Natural killer cell (primary cell): ENCODE data around the gene MAP2K6. TPM values are rescaled to one million over a fixed set of nuclear protein-coding genes. Genes with fewer than 3 reads are reported as not detected.

Source experiments
- ATAC-seq, 3 donors: fragments of 150-1000 bp in 2 of 3; fragments of 200-7000 bp in 1 of 3; cut with Tn5 transposase; 1 replicate in 1 of 3; 2 replicates in 2 of 3; pipeline ENCODE4 v1.10.0; 2021; ENCODE audit warnings: mild to moderate bottlenecking in 2 of 3, moderate library complexity in 2 of 3
- DNase-seq, 2 donors: peaks; one replicate each; pipeline versions ENCODE4 v3.0.0 to v3.0.0-alpha.2; 2013 to 2021; ENCODE audit warnings: mixed read lengths in 1 of 2
- H3K27ac ChIP-seq: one replicate; pipeline ENCODE4 v1.5.1; 2013; ENCODE audit warnings: mild to moderate bottlenecking, low read length
- H3K27me3 ChIP-seq: one replicate; pipeline ENCODE4 v1.6.1; 2013; ENCODE audit warnings: low read length; ENCODE audit not compliant: control insufficient read depth, insufficient read depth
- H3K36me3 ChIP-seq: one replicate; pipeline ENCODE4 v1.6.1; 2013; ENCODE audit warnings: low read length; ENCODE audit not compliant: control insufficient read depth, insufficient read depth
- H3K4me1 ChIP-seq: one replicate; pipeline ENCODE4 v1.6.1; 2013; ENCODE audit warnings: low read length; ENCODE audit not compliant: control insufficient read depth, insufficient read depth
- H3K4me3 ChIP-seq: one replicate; pipeline ENCODE4 v1.5.1; 2013; ENCODE audit warnings: low read length
- H3K9me3 ChIP-seq: one replicate; pipeline ENCODE4 v1.6.1; 2013; ENCODE audit warnings: low read length; ENCODE audit not compliant: control insufficient read depth, insufficient read depth
- H3K27ac Mint-ChIP-seq, 2 donors: one replicate each; pipeline ENCODE4 v1.8.0; 2022; ENCODE audit warnings: mild to moderate bottlenecking in 2 of 2, mixed read lengths in 2 of 2, moderate library complexity in 1 of 2
- H3K27me3 Mint-ChIP-seq, 2 donors: one replicate each; pipeline ENCODE4 v1.8.0; 2022; ENCODE audit warnings: low read depth in 2 of 2, mixed read lengths in 2 of 2
- H3K36me3 Mint-ChIP-seq: one replicate; pipeline ENCODE4 v1.8.0; 2022; ENCODE audit warnings: mixed read lengths
- H3K4me1 Mint-ChIP-seq, 2 donors: one replicate each; pipeline ENCODE4 v1.8.0; 2022; ENCODE audit warnings: mixed read lengths in 2 of 2
- H3K4me3 Mint-ChIP-seq: one replicate; pipeline ENCODE4 v1.8.0; 2022; ENCODE audit warnings: mild to moderate bottlenecking, moderate library complexity, mixed read lengths
- H3K9me3 Mint-ChIP-seq, 2 donors: one replicate each; pipeline ENCODE4 v1.8.0; 2022; ENCODE audit warnings: mixed read lengths in 2 of 2
- WGBS: methylation state at CpG from one replicate; pipeline ENCODE4 v1.1.7; 2013; ENCODE audit warnings: missing lambda C conversion rate; ENCODE audit not compliant: insufficient coverage; 5-methylcytosine and 5-hydroxymethylcytosine counted together
- intact Hi-C: fragments of 100-400 bp; cut with micrococcal nuclease; formaldehyde crosslinking; loops from one replicate; pipeline ENCODE4 v1.14.2; 2022
- total RNA-seq, 4 donors: library from RNA; stranded (reverse); fragments of 120-200 nt in 1 of 4; gene quantifications; one replicate each; pipeline versions ENCODE4 v1.2.3 to v1.2.4, GENCODE V29; 2013 to 2022
- TF ChIP-seq, protein P1 (sequence below): fragments of 200-600 bp; IDR thresholded peaks from one replicate; pipeline ENCODE4 v1.8.0; 2022; ENCODE audit warnings: antibody characterized with exemption

MAP2K6 gene
- total RNA-seq = 10 to 100 TPM; 11.8 to 16.9 (median 14.0) TPM
- 18.9 TPM for total RNA-seq (2013)

DNA sequence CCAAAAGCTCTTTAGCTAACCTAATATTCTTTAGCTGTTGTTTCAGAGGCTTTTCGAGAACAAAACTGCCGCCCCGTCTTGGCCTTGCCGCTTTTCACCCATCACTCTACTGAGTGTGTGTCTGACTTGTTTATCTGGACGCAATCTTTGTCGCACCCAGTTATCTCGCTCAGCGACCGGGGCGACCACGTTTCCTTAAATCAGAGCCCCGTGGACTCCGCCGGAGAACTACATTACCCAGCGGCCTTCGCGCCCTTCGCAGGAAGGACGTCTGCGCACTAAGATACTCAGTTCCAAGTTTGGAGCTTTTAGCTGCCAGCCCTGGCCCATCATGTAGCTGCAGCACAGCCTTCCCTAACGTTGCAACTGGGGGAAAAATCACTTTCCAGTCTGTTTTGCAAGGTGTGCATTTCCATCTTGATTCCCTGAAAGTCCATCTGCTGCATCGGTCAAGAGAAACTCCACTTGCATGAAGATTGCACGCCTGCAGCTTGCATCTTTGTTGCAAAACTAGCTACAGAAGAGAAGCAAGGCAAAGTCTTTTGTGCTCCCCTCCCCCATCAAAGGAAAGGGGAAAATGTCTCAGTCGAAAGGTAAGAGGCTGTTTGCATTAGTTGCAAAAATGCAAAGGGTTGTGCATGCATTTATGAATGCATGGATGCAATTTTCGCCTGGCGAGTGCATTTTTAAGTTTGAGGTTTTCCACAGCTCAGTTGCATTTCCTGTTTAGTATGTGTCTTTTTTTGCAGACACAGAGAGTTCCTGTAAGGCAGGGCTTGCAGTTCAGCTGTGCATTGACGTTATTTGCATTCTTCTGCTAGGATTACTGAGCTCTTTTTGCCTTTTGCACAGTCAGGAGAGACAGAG, at the start of gene MAP2K6:
Gene MAP2K6, plus strand, starts transcription at position 290 of the 867 bp plus-strand sequence. Its CDS starts 288 bp downstream, at position 578.
- TF ChIP-seq, protein P1, sequence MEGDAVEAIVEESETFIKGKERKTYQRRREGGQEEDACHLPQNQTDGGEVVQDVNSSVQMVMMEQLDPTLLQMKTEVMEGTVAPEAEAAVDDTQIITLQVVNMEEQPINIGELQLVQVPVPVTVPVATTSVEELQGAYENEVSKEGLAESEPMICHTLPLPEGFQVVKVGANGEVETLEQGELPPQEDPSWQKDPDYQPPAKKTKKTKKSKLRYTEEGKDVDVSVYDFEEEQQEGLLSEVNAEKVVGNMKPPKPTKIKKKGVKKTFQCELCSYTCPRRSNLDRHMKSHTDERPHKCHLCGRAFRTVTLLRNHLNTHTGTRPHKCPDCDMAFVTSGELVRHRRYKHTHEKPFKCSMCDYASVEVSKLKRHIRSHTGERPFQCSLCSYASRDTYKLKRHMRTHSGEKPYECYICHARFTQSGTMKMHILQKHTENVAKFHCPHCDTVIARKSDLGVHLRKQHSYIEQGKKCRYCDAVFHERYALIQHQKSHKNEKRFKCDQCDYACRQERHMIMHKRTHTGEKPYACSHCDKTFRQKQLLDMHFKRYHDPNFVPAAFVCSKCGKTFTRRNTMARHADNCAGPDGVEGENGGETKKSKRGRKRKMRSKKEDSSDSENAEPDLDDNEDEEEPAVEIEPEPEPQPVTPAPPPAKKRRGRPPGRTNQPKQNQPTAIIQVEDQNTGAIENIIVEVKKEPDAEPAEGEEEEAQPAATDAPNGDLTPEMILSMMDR = no peak
- Mint-ChIP-seq H3K4me3 (peak within 1 kb of the TSS; percentile 18), H3K36me3 (no peaks in the 10 kb centered on the region), H3K27ac (no peak within 1 kb of the TSS), H3K27me3 (no peaks in the 10 kb centered on the region), H3K9me3 (no peaks in the 10 kb centered on the region), H3K4me1 (peaks cover 0 to 5% of the 10 kb centered on the region in 2 donors)
- H3K36me3 ChIP-seq = no peaks in the 10 kb centered on the region
- no peaks in the 10 kb centered on the region for H3K9me3 ChIP-seq
- WGBS = under 1% methylated on average over 27 of the region's 27 CpGs
- intact Hi-C loops = no loop called here
- peak within 1 kb of the TSS; percentile 65 for H3K4me3 ChIP-seq
- H3K27ac ChIP-seq = peak within 1 kb of the TSS; percentile 43
- peaks cover 10% of the 10 kb centered on the region for H3K4me1 ChIP-seq
- peak; percentile 63 to 88 for DNase-seq
- ATAC-seq = peak; percentile 95 to 98 (median 98)
- H3K27me3 ChIP-seq = no peaks in the 10 kb centered on the region

DNA sequence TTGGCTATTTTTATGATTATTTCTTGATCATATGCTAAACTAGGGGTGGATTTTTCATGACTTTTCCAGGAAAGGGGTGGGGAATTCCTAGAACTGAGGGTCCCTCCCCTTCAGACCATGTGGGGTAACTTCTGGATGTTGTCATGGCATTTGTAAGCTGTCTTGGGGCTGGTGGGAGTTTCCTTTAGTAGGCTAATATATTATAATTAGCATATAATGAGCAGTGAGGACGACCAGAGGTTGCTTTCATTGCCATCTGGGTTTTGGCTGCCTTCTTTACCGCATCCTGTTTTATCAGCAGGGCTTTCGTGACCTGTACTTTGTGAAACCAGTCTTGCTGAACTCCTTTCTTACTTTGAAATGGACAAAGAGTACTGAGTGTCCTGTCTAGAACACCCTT, 47.2 kb upstream of the MAP2K6 start:
- ATAC-seq = peak in 1 of 3 donors; percentile 39
- TF ChIP-seq, protein P1 = no peak
- intact Hi-C loops = no loop called here

GRCh38 chr17:69373069-69373468, 41.4 kb upstream of the MAP2K6 start:
- TF ChIP-seq, protein P1 = no peak
- Histone ChIP-seq H3K27ac (no peak overlapping the region), H3K27me3 (no peaks in the 10 kb centered on the region), H3K36me3 (no peaks in the 10 kb centered on the region), H3K4me1 (peaks cover 10% of the 10 kb centered on the region), H3K4me3 (no peak overlapping the region), H3K9me3 (no peaks in the 10 kb centered on the region)
- H3K4me3 Mint-ChIP-seq = no peak overlapping the region
- H3K27ac Mint-ChIP-seq = no peak overlapping the region
- H3K4me1 Mint-ChIP-seq = peaks cover 6 to 10% of the 10 kb centered on the region in 2 donors
- WGBS = 94% methylated on average over 1 of the region's 2 CpGs
- H3K36me3 Mint-ChIP-seq = no peaks in the 10 kb centered on the region
- H3K27me3 Mint-ChIP-seq = peaks cover 0 to 4% of the 10 kb centered on the region in 2 donors
- no peaks in the 10 kb centered on the region for H3K9me3 Mint-ChIP-seq
- ATAC-seq (no peak), DNase-seq (no peak)
- intact Hi-C loops = no loop called here

More for the DNA sequence above, 47.2 kb upstream of the MAP2K6 start:
- Histone ChIP-seq H3K36me3 (no peaks in the 10 kb centered on the region), H3K27me3 (peaks cover 4% of the 10 kb centered on the region), H3K4me1 (no peaks in the 10 kb centered on the region), H3K4me3 (no peak overlapping the region), H3K27ac (no peak overlapping the region), H3K9me3 (no peaks in the 10 kb centered on the region)
- H3K27ac Mint-ChIP-seq = no peak overlapping the region
- H3K9me3 Mint-ChIP-seq = no peaks in the 10 kb centered on the region
- H3K4me1 Mint-ChIP-seq = peaks cover 6 to 8% of the 10 kb centered on the region in 2 donors
- peaks cover 0 to 4% of the 10 kb centered on the region in 2 donors for H3K27me3 Mint-ChIP-seq
- no peaks in the 10 kb centered on the region for H3K36me3 Mint-ChIP-seq
- 54% methylated on average over 3 of the region's 3 CpGs for WGBS
- no peak for DNase-seq
- no peak overlapping the region for H3K4me3 Mint-ChIP-seq
